CD4-positive, alpha-beta T cell treated with Interferon alpha-2 for 1 hour (primary cell): Measurements from ENCODE around the gene ULBP1.
"Not testable (repeated sequence)": the region's sequence is repeated elsewhere in the genome, so short reads cannot be mapped to it uniquely, and the experiment has no call there.

Experiments used
- DNase-seq, 2 donors: peaks; one replicate each; pipeline ENCODE4 v3.0.0-alpha.2; 2020 to 2022

ULBP1 gene

GRCh38 chr6:149978610-149979009 is 14.9 kb downstream of the ULBP1 start:
- DNase-seq, result no peak

DNA sequence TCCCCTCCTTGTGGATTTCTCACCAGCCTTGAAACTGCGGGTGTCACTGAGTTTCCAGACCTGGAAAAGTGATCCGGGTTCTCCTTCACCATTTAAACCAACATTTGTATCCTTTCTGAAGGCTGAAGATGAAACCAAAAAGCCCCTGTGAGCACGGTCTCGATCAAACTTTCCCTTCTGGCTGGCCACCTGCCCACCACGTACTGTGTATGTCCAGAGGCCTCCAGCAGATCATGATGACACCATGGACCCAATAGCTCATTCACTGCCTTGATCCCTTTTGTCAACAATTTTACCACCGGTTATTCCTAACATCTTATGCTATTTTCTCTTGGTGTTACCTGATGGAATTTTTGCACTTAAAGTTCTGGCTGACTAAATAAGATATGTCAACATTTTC is 15.6 kb downstream of the ULBP1 start:
- no peak for DNase-seq

- DNase-seq, result no peak
These were observed 19.4 kb downstream of the ULBP1 start for GRCh38 chr6:149983145-149983544.

DNA sequence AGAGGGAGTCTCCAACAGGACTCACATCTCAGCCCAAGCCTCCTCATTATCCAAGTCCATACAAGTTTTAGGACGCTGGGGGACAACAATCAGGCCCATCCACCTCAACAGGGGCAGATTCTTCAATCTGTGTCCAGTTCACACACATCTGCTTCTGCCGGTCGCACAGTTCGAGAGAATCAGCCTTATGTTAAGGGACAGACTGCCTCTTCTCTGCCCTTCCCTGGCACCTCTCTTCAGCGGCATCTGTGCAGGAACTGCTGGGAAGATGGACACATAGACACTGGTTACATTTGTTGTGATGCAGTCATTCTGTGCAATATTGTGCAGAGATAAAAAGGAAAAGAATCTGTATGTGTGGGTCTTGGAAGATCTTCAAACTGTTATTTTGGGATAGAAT is 21.0 kb downstream of the ULBP1 start:
- DNase-seq, result no peak

DNA sequence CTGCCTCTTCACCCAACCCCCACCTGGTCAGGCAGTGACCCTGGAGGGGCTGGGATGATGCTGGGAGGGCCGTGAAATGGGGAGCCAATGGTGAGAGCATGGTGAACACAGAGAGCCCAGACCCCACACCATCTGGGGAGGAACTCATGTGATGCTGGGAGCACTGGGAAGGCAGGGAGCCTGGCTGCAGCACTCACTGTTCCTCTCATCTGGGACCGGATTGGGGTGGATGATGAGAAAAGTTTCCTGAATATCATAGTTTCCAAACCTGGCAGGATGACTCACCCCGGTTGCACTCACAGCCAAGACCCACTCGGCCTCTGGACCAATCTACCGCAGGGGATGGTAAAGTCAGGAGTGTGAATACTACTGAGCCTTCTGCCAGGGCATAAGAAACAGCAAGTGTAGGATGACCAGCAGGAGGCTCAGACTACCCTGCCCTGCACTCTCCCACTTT is 21.8 kb downstream of the ULBP1 start:
- no peak for DNase-seq

GRCh38 chr6:149987602-149988107 is 23.9 kb downstream of the ULBP1 start:
- DNase-seq, result no peak

DNA sequence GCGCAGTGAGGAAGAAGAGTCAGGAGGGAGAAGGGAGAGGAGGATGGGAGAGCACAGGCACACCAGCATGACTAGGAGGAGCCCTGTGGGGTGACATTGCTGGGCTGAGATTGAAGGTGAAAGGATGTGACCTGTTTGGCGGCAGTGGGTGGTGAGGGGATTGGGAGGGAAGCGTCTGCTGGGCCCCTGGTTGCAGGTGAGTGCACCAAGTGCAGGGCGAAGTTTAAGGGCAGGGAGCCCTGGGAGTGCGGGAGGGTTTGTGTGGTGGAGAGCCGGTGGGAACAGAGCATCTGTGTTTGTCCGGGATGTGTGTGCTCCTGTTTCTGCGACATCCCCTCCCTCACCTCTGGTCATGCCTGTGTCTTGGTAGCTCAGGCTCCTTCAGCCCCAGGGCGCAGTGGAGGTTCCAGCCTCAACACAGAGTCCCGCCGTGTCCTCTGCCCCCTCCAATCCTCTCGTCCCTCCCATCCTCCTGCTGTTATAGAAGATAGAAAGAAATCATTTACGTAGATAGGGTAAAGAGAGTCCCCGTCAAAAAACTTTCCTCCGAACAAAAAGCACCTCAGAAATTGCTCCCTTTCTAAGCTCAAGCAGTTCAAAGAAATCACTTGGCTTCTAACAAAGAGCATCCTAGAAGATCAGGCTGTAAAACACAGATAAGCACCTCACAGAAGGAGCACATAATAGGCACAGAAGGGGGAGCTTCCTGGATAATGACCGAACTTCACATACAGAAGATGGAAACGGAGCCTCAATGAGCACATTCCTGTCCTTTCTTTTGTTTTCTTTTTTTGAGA is 25.0 kb downstream of the ULBP1 start:
- DNase-seq, result no peak

- no peak for DNase-seq
These were observed 26.5 kb downstream of the ULBP1 start for GRCh38 chr6:149990212-149990660.

- DNase-seq, result peak in 1 of 2 donors; percentile 39
These were observed 27.1 kb downstream of the ULBP1 start for GRCh38 chr6:149990661-149991471.

DNA sequence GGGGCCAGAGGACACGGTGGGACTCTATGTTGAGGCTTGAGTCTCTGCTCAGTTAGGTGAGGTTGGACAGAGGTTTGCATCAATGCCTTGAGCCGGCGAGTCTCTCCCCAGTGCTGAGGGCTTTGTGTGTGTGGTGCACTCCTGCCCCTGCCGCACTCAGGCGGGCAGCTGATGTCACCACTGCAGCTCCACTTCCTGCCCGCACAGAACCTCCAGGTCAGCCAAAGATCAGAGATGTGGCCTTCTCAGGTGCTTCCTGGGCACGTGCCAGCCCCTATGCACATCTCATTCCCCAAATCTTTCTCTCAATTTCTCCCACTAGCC is 27.7 kb downstream of the ULBP1 start:
- not testable (repeated sequence) for DNase-seq

DNA sequence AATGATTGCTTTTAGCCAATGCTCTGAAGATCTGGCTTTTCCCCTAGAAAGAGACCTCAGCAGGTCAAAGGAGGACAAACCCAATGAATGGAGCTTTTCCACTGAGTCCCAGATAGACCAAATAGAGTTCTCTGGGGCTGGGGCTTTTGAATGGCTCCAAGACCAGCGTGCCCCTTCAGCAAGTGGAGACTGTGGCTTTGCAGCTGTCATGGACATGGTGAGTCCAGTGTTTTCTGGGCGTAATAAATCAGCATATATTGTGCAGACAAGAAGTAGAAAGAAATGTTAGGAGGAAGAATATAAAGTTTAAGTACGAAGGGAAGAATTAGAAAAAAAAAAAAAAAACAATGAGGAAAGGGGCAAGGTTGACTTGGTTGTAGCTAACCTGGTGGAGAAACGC is 28.1 kb downstream of the ULBP1 start:
- no peak for DNase-seq

- DNase-seq, result no peak
These were observed 31.6 kb downstream of the ULBP1 start for GRCh38 chr6:149995235-149995750.

DNA sequence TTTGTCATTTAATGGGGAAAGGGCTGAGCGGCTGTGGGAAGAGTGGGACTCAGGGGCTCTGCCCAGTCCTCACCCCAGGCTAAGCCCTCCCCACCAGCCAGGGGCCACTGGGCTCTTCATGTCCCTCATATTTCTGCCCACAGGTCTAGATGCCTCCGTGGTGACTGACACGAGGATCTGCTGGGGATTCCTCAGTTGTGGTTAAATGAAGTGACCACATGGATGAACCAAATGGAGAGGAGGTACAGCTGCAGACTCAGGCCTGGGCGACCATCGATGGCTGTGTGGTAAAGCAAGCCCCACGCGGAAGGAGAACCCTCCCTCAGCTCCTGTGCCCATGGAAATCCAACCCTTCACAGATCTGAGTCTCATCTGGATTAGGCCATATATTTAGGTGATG is 32.2 kb downstream of the ULBP1 start:
- no peak for DNase-seq

GRCh38 chr6:149999636-150000035 is 35.9 kb downstream of the ULBP1 start:
- DNase-seq, result no peak

GRCh38 chr6:150001295-150002008 is 37.7 kb downstream of the ULBP1 start:
- DNase-seq, result no peak

- DNase-seq, result no peak
These were observed 39.0 kb downstream of the ULBP1 start for GRCh38 chr6:150002710-150003109.

GRCh38 chr6:150003599-150003998 is 39.9 kb downstream of the ULBP1 start:
- DNase-seq, result not testable (repeated sequence)

- DNase-seq, result peak; percentile 74 to 76
These were observed 40.5 kb downstream of the ULBP1 start for GRCh38 chr6:150004101-150004782.

DNA sequence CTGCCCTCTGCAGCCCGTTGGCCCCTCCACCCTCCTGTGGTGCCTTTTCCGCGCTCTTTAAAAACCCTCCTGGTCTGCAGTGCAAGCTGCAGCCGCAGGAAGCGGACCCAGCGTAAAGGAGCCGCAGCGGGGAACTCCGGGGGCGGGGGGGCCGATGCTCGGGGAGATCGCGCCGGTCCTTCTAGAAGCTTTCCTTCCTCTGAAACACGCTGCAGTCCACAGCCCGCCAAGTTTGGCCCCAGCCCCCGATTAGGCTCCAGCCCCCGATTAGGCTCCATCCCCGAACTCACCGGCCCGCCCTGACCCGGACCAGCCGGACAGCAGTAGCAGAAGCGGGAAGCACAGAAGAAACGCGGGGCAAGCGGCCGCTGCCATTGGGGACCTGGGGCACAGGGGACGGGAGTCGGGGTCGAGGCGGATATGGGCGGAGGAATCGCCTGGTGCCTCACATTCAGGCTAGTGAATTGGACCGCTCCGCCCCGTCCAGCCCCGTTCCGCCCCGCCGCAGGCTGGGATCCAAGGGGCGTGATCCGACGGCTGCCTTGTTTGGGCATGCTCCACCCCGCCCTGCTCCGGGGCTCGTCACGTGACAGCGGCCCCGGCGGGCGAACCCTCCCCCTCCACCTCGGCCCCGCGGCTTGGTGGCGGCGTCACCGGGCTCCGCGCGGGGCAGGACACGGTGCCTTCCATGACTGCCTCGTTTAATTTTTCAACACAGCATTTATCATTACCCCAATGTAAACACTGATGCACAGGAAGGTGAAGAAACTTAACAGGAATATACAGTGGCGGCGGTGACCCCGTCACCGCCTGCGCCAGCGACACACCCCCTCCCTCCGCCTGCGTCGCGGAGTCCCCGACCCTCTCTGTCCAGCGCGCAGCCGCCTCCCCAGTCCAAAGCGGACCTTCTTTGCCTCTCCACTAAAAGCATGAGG is 41.3 kb downstream of the ULBP1 start:
- DNase-seq, result peak; percentile 88 to 93

DNA sequence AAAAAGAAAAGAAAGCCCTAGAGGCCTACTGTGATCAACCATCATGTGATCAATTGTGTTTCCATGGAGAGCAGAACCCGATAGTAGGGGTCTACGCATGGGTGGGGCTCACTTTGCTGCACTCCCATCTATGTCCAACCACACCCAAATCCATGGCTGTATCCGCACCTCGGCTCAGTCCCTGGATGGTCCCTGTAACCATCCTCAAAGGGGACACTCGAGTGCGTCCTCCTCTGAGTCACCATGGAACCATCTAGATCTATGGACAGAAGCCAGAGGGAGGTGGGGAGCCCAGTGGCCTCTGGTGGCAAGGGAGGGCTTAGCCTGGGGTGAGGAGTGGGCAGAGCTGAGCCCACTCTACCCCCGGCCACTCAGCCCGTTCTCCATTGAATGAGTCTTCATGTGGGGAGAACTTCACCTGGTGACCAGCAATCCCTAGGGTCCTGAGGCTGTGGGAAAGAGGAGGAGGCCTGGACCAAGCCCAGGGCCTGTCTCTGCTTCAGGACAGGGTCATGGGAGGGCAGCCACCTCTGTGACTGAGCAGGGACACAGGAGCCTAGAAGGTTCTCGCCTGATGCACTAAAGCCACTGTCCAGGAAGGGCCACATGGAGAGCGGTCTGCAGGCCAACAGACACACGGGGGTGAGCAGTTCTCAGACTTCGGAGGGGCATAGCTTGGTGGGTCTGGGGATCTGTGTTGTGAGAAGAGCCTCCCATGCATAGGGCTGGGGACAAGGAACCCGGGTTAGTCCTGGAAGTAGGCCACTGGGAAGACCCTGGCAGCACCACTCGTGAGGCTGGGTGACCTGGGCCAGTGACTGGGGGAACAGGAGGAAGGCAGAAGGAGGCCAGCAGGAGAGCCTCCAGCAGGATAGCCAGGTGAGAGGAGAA is 42.3 kb downstream of the ULBP1 start:
- no peak for DNase-seq
